Panc1 (cell line): ENCODE measurements around the gene ACSS1. TPM values are rescaled to one million over a fixed set of nuclear protein-coding genes. Genes with fewer than 3 reads are reported as not detected.

Experiments used
- ATAC-seq: fragments of 200-7000 bp; cut with Tn5 transposase; 2 replicates; pipeline ENCODE4 v1.9.1; 2020; ENCODE audit warnings: mild to moderate bottlenecking, moderate library complexity
- BruUV-seq: library from RNA; stranded (reverse); fragments of 400-500 nt; replicated peaks from 2 replicates; lab custom pipeline; 2021; lab: Mats Ljungman, UMichigan
- CTCF ChIA-PET: fragments of 300-600 bp; sonication (Branson Sonifier 250); formaldehyde crosslinking; loops from one replicate; lab custom pipeline; 2022; ENCODE audit warnings: antibody characterized with exemption; lab: Charles Lee
- POLR2A ChIA-PET: fragments of 300-600 bp; sonication (Branson Sonifier 250); formaldehyde crosslinking; loops from one replicate; lab custom pipeline; 2022; ENCODE audit warnings: antibody characterized with exemption; lab: Charles Lee
- DNase-seq: peaks from one replicate; pipeline ENCODE4 v3.0.0-alpha.2; 2010; ENCODE audit warnings: low read depth, low spot score
- H3K27ac ChIP-seq: 2 replicates; pipeline ENCODE4 v1.5.1; 2011; ENCODE audit warnings: mild to moderate bottlenecking, low read length, inconsistent platforms
- H3K27me3 ChIP-seq: fragments of 200-500 bp; sonication (Bioruptor generic); 2 replicates; pipeline ENCODE4 v1.6.0; 2014; ENCODE audit warnings: low read length, inconsistent platforms; ENCODE audit not compliant: control insufficient read depth, insufficient read depth
- H3K36me3 ChIP-seq: fragments of 200-500 bp; sonication (Bioruptor generic); 2 replicates; pipeline ENCODE4 v1.5.1; 2014; ENCODE audit warnings: inconsistent platforms, mild to moderate bottlenecking, low read length, moderate library complexity; ENCODE audit not compliant: control insufficient read depth, insufficient read depth
- H3K4me1 ChIP-seq: 2 replicates; pipeline ENCODE4 v1.5.1; 2011; ENCODE audit warnings: inconsistent platforms, mild to moderate bottlenecking, low read length, moderate library complexity; ENCODE audit not compliant: control insufficient read depth, insufficient read depth
- H3K4me3 ChIP-seq, 2 experiments: 2 replicates each; pipeline ENCODE4 v1.5.1; 2011 to 2012; ENCODE audit warnings: low read depth in 2 of 2, low read length in 2 of 2, mild to moderate bottlenecking in 2 of 2, inconsistent platforms in 1 of 2, moderate library complexity in 1 of 2
- H3K9me3 ChIP-seq: fragments of 200-500 bp; sonication (Bioruptor generic); 2 replicates; pipeline ENCODE4 v1.5.1; 2014; ENCODE audit warnings: low read depth, mild to moderate bottlenecking, inconsistent platforms, low read length, moderate library complexity; ENCODE audit not compliant: control insufficient read depth, insufficient read depth
- CTCF ChIP-seq: fragments of 450-650 bp; IDR thresholded peaks from 2 replicates; pipeline ENCODE4 v1.5.1; 2017; ENCODE audit warnings: mild to moderate bottlenecking
- POLR2AphosphoS5 ChIP-seq: IDR thresholded peaks from 2 replicates; pipeline ENCODE4 v1.6.1; 2012; ENCODE audit warnings: mild to moderate bottlenecking, low read depth, low read length, moderate library complexity
- REST ChIP-seq, 2 experiments: IDR thresholded peaks; 2 replicates each; pipeline ENCODE4 v1.6.1; 2011 to 2012; ENCODE audit warnings: low read depth in 2 of 2, control low read depth in 1 of 2, low read length in 1 of 2, mild to moderate bottlenecking in 1 of 2, moderate library complexity in 1 of 2; ENCODE audit not compliant: insufficient read depth in 1 of 2
- SIN3A ChIP-seq: IDR thresholded peaks from 2 replicates; pipeline ENCODE4 v1.6.1; 2012; ENCODE audit warnings: low read depth, mild to moderate bottlenecking, low read length, moderate library complexity, borderline replicate concordance; ENCODE audit not compliant: insufficient read depth
- TCF7L2 ChIP-seq: IDR thresholded peaks from 2 replicates; pipeline ENCODE4 v1.6.1; 2011; ENCODE audit warnings: mild to moderate bottlenecking, low read depth, low read length, inconsistent platforms
- in situ Hi-C: cut with HindIII; loops from 2 replicates; pipeline ENCODE4 v1.10.0; 2016; ENCODE audit warnings: low sequenced_read_pairs, low pct_unique_long_range_greater_than_20kb
- intact Hi-C: fragments of 100-400 bp; cut with micrococcal nuclease; formaldehyde crosslinking; loops from one replicate; pipeline ENCODE4 v1.10.0; 2022; ENCODE audit not compliant: unreplicated experiment
- total RNA-seq: library from RNA; stranded (reverse); gene quantifications from one replicate; pipeline ENCODE4 v1.2.1, GENCODE V29; 2021; ENCODE audit not compliant: unreplicated experiment

ACSS1 gene
- total RNA-seq, 1 experiment from 2014 or later: 32.2 TPM

GRCh38 chr20:24990810-24991252 is 67.1 kb downstream of the ACSS1 start:
- BruUV-seq: no TSS peak
- TF ChIP-seq SIN3A: no peak
- TF ChIP-seq CTCF: no peak
- TF ChIP-seq TCF7L2: no peak
- intact Hi-C loops (loop anchor here (5.0 to 10.0 kb wide), 3 partner anchors 206 to 406 kb away; partner anchors contain the start of gene ENTPD6), in situ Hi-C loops (no loop called here)
- POLR2A ChIA-PET: no interaction called here
- peak overlapping the region; percentile 99 for H3K27ac ChIP-seq
- CTCF ChIA-PET: no interaction called here
- no peaks in the 10 kb centered on the region for H3K9me3 ChIP-seq
- no peaks in the 10 kb centered on the region; the same call in 1 of the 2 replicates for H3K36me3 ChIP-seq
- no peaks in the 10 kb centered on the region for H3K27me3 ChIP-seq
- H3K4me3 ChIP-seq: peak overlapping the region; percentile 82 to 87
- ATAC-seq: no peak
- peaks cover 44% of the 10 kb centered on the region for H3K4me1 ChIP-seq
- no peak for DNase-seq

- ATAC-seq (no peak), DNase-seq (no peak)
- POLR2A ChIA-PET: no interaction called here
- BruUV-seq: no TSS peak
- no peak overlapping the region for H3K4me3 ChIP-seq
- TF ChIP-seq CTCF (no peak), SIN3A (no peak)
- no peaks in the 10 kb centered on the region for H3K9me3 ChIP-seq
- H3K27ac ChIP-seq: no peak overlapping the region
- H3K27me3 ChIP-seq: no peaks in the 10 kb centered on the region
- peaks cover 28% of the 10 kb centered on the region for H3K4me1 ChIP-seq
- no peaks in the 10 kb centered on the region; the same call in 1 of the 2 replicates for H3K36me3 ChIP-seq
- CTCF ChIA-PET: no interaction called here
- in situ Hi-C loops: no loop called here
- intact Hi-C loops: no loop called here
Measured at GRCh38 chr20:24989162-24989561, 68.8 kb downstream of the ACSS1 start.

- Histone ChIP-seq H3K27ac (no peak overlapping the region), H3K36me3 (no peaks in the 10 kb centered on the region; the same call in none of the 2 replicates), H3K4me1 (peaks cover 18% of the 10 kb centered on the region), H3K27me3 (no peaks in the 10 kb centered on the region), H3K4me3 (no peak overlapping the region), H3K9me3 (no peaks in the 10 kb centered on the region)
- in situ Hi-C loops (no loop called here), intact Hi-C loops (no loop called here)
- ATAC-seq (no peak), DNase-seq (no peak)
- POLR2A ChIA-PET: no interaction called here
- CTCF ChIA-PET: no interaction called here
- no peak for TF ChIP-seq REST (IDR thresholded peaks at IDR 0.05; ENCODE audit: insufficient read depth in 1 of 2, low read depth in 2 of 2, low read length in 1 of 2)
- TF ChIP-seq CTCF: no peak
- no peak for TF ChIP-seq POLR2AphosphoS5
- TF ChIP-seq SIN3A: no peak
- no peak for TF ChIP-seq TCF7L2
- no TSS peak for BruUV-seq
Measured at GRCh38 chr20:24987873-24988835, 69.8 kb downstream of the ACSS1 start.
